GM12878 (cell line): ENCODE measurements around the gene ANKRD13B.

Experiments used
- CTCF ChIP-seq, 3 experiments: IDR thresholded peaks in 2 of 3; conservative IDR thresholded peaks in 1 of 3; 2 replicates each; pipeline ENCODE4 v1.5.1; 2011; ENCODE audit warnings: low read depth in 3 of 3, low read length in 3 of 3, mild to moderate bottlenecking in 3 of 3, control low read depth in 2 of 3, moderate library complexity in 2 of 3, inconsistent platforms in 1 of 3, mixed read lengths in 1 of 3; ENCODE audit not compliant: control insufficient read depth in 2 of 3, insufficient read depth in 1 of 3; ENCODE audit errors: extremely low read depth in 1 of 3
- TF ChIP-seq, protein P1 (sequence below): IDR thresholded peaks from 2 replicates; pipeline ENCODE4 v1.6.1; 2012; ENCODE audit warnings: mild to moderate bottlenecking, low read depth, low read length

GRCh38 chr17:29610395-29610794 lies 17.5 kb downstream of the ANKRD13B start:
- no peak for TF ChIP-seq CTCF (IDR thresholded peaks at IDR 0.05 in 2 of 3, conservative IDR thresholded peaks at IDR 0.05 in 1 of 3; ENCODE audit: control insufficient read depth in 2 of 3, extremely low read depth in 1 of 3, insufficient read depth in 1 of 3, low read depth in 3 of 3, low read length in 3 of 3)
- TF ChIP-seq, protein P1, sequence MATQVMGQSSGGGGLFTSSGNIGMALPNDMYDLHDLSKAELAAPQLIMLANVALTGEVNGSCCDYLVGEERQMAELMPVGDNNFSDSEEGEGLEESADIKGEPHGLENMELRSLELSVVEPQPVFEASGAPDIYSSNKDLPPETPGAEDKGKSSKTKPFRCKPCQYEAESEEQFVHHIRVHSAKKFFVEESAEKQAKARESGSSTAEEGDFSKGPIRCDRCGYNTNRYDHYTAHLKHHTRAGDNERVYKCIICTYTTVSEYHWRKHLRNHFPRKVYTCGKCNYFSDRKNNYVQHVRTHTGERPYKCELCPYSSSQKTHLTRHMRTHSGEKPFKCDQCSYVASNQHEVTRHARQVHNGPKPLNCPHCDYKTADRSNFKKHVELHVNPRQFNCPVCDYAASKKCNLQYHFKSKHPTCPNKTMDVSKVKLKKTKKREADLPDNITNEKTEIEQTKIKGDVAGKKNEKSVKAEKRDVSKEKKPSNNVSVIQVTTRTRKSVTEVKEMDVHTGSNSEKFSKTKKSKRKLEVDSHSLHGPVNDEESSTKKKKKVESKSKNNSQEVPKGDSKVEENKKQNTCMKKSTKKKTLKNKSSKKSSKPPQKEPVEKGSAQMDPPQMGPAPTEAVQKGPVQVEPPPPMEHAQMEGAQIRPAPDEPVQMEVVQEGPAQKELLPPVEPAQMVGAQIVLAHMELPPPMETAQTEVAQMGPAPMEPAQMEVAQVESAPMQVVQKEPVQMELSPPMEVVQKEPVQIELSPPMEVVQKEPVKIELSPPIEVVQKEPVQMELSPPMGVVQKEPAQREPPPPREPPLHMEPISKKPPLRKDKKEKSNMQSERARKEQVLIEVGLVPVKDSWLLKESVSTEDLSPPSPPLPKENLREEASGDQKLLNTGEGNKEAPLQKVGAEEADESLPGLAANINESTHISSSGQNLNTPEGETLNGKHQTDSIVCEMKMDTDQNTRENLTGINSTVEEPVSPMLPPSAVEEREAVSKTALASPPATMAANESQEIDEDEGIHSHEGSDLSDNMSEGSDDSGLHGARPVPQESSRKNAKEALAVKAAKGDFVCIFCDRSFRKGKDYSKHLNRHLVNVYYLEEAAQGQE, result no peak
